Liver (tissue), 9 donors: ENCODE data around the gene ERAP2. TPM values are rescaled to one million over a fixed set of nuclear protein-coding genes. Genes with fewer than 3 reads are reported as not detected.

Experiments used
- DNase-seq: peaks from one replicate; pipeline ENCODE4 v3.0.0-alpha.2; 2017; ENCODE audit warnings: low spot score
- H3K27ac ChIP-seq, 2 donors: one replicate each; pipeline ENCODE4 v1.7.0; 2013; ENCODE audit warnings: inconsistent platforms in 2 of 2, low read length in 2 of 2, control low read depth in 1 of 2, low read depth in 1 of 2, mild to moderate bottlenecking in 1 of 2
- H3K27me3 ChIP-seq, 4 donors: one replicate each; pipeline versions ENCODE4 v1.6.1 to v1.7.0; 2013; ENCODE audit warnings: low read length in 3 of 4, inconsistent platforms in 1 of 4, mild to moderate bottlenecking in 1 of 4, moderate library complexity in 1 of 4; ENCODE audit not compliant: control insufficient read depth in 4 of 4, insufficient read depth in 4 of 4
- H3K36me3 ChIP-seq, 4 donors: one replicate each; pipeline versions ENCODE4 v1.6.1 to v1.7.0; 2013; ENCODE audit warnings: low read length in 3 of 4, mild to moderate bottlenecking in 3 of 4, low read depth in 1 of 4, moderate library complexity in 1 of 4; ENCODE audit not compliant: control insufficient read depth in 4 of 4, insufficient read depth in 3 of 4
- H3K4me1 ChIP-seq, 4 donors: one replicate each; pipeline versions ENCODE4 v1.6.1 to v1.7.0; 2013; ENCODE audit warnings: low read length in 3 of 4, mild to moderate bottlenecking in 3 of 4, moderate library complexity in 1 of 4; ENCODE audit not compliant: control insufficient read depth in 4 of 4, insufficient read depth in 4 of 4
- H3K4me3 ChIP-seq, 3 donors: one replicate each; pipeline versions ENCODE4 v1.6.1 to v1.7.0; 2013; ENCODE audit warnings: low read length in 3 of 3, control low read depth in 1 of 3, low read depth in 1 of 3, mild to moderate bottlenecking in 1 of 3
- H3K9ac ChIP-seq, 2 donors: one replicate each; pipeline ENCODE4 v1.7.0; 2013; ENCODE audit warnings: low read length in 2 of 2, mild to moderate bottlenecking in 2 of 2, moderate library complexity in 2 of 2, control low read depth in 1 of 2, low read depth in 1 of 2
- H3K9me3 ChIP-seq, 4 donors: one replicate each; pipeline versions ENCODE4 v1.6.1 to v1.7.0; 2013; ENCODE audit warnings: low read length in 3 of 4; ENCODE audit not compliant: control insufficient read depth in 4 of 4
- ATF3 ChIP-seq: IDR thresholded peaks from 2 replicates; pipeline ENCODE4 v1.6.1; 2016; ENCODE audit warnings: antibody characterized with exemption
- EGR1 ChIP-seq, 2 donors: IDR thresholded peaks; 2 replicates each; pipeline ENCODE4 v1.6.1; 2016 to 2018; ENCODE audit warnings: antibody characterized with exemption in 2 of 2, low read depth in 2 of 2
- FOXA1 ChIP-seq: IDR thresholded peaks from 2 replicates; pipeline ENCODE4 v1.6.1; 2016; ENCODE audit warnings: antibody characterized with exemption
- FOXA2 ChIP-seq: IDR thresholded peaks from 2 replicates; pipeline ENCODE4 v1.6.1; 2016; ENCODE audit warnings: antibody characterized with exemption
- GABPA ChIP-seq, 2 donors: IDR thresholded peaks in 1 of 2; conservative IDR thresholded peaks in 1 of 2; 2 replicates each; pipeline ENCODE4 v1.6.1; 2016; ENCODE audit warnings: antibody characterized with exemption in 2 of 2, mild to moderate bottlenecking in 1 of 2, moderate library complexity in 1 of 2
- HNF4A ChIP-seq, 2 donors: conservative IDR thresholded peaks; 2 replicates each; pipeline ENCODE4 v1.6.1; 2016; ENCODE audit warnings: antibody characterized with exemption in 2 of 2, mild to moderate bottlenecking in 2 of 2
- HNF4G ChIP-seq: IDR thresholded peaks from 2 replicates; pipeline ENCODE4 v1.6.1; 2016; ENCODE audit warnings: antibody characterized with exemption
- JUND ChIP-seq, 2 donors: IDR thresholded peaks; 2 replicates each; pipeline ENCODE4 v1.6.1; 2016; ENCODE audit warnings: antibody characterized with exemption in 2 of 2
- MAX ChIP-seq: IDR thresholded peaks from 2 replicates; pipeline ENCODE4 v1.6.1; 2016; ENCODE audit warnings: antibody characterized with exemption
- NR2F2 ChIP-seq: IDR thresholded peaks from 2 replicates; pipeline ENCODE4 v1.6.1; 2016; ENCODE audit warnings: antibody characterized with exemption
- RXRA ChIP-seq, 2 donors: IDR thresholded peaks; 2 replicates each; pipeline ENCODE4 v1.6.1; 2017 to 2018; ENCODE audit warnings: antibody characterized with exemption in 2 of 2, mild to moderate bottlenecking in 1 of 2
- SP1 ChIP-seq: IDR thresholded peaks from 2 replicates; pipeline ENCODE4 v1.6.1; 2018; ENCODE audit warnings: antibody characterized with exemption, mild to moderate bottlenecking
- ZBTB33 ChIP-seq: IDR thresholded peaks from 2 replicates; pipeline ENCODE4 v1.6.1; 2016; ENCODE audit warnings: antibody characterized with exemption
- WGBS: extraction: QIAGEN DNeasy Blood & Tissue Kit; methylation state at CpG from one replicate; pipeline ENCODE4 v1.1.7; 2013; 5-methylcytosine and 5-hydroxymethylcytosine counted together
- polyA plus RNA-seq, 2 donors: library from polyadenylated mRNA; stranded (reverse) in 1 of 2; unstranded in 1 of 2; fragments of 200-250 nt in 1 of 2; fragments of >200 nt in 1 of 2; fragmentation: Nextera tagmentation in 1 of 2; extraction: Ambion mirVana in 1 of 2; gene quantifications; one replicate each; pipeline versions ENCODE4 v1.2.1 to v1.2.3, GENCODE V29; 2013 to 2015
- total RNA-seq, 2 donors: library from RNA; depleted of rRNA; stranded (reverse); fragments of >200 nt; gene quantifications; one replicate each; pipeline ENCODE4 v1.2.3, GENCODE V29; 2014
- donor health status: healthy.
- donor health status: healthy.
- donor health status: healthy.
- donor health status: healthy.
- donor health status: healthy.

The ERAP2 gene
- total and polyA plus RNA-seq, 4 donors, result 1.8 to 15.5 (median 10.7) TPM

- WGBS, result 94% methylated on average over 2 of the region's 2 CpGs
- H3K36me3 ChIP-seq, result peaks cover 0 to 6% (median 2%) of the 10 kb centered on the region in 4 donors
- no peak overlapping the region for H3K27ac ChIP-seq
- H3K4me3 ChIP-seq, result no peak overlapping the region
- TF ChIP-seq SP1 (no peak), FOXA2 (no peak), FOXA1 (no peak), ATF3 (no peak), NR2F2 (no peak), JUND (IDR thresholded peaks at IDR 0.05) (no peak), HNF4A (conservative IDR thresholded peaks at IDR 0.05) (no peak)
- H3K9me3 ChIP-seq, result no peaks in the 10 kb centered on the region
- DNase-seq, result no peak
- H3K27me3 ChIP-seq, result no peaks in the 10 kb centered on the region
- H3K9ac ChIP-seq, result no peak overlapping the region
- H3K4me1 ChIP-seq, result peaks cover 0 to 15% (median 9%) of the 10 kb centered on the region in 4 donors
These were observed 34.8 kb downstream of the ERAP2 start for GRCh38 chr5:96911139-96911538.

- Histone ChIP-seq H3K4me3 (no peak overlapping the region), H3K9ac (no peak overlapping the region), H3K27ac (no peak overlapping the region), H3K9me3 (no peaks in the 10 kb centered on the region), H3K27me3 (no peaks in the 10 kb centered on the region), H3K36me3 (peaks cover 2 to 9% (median 4%) of the 10 kb centered on the region in 4 donors), H3K4me1 (peaks cover 0 to 15% (median 9%) of the 10 kb centered on the region in 4 donors)
- TF ChIP-seq FOXA2, result no peak
- TF ChIP-seq RXRA (IDR thresholded peaks at IDR 0.05), result peak in 1 of 2 donors; percentile 41
- peak; percentile 53 to 60 for TF ChIP-seq HNF4A (conservative IDR thresholded peaks at IDR 0.05)
- 30% methylated on average over 2 of the region's 2 CpGs for WGBS
- no peak for DNase-seq
These were observed 36.9 kb downstream of the ERAP2 start for GRCh38 chr5:96913233-96913632.

GRCh38 chr5:96919754-96920197, 43.5 kb downstream of the ERAP2 start:
- Histone ChIP-seq H3K27ac (no peak overlapping the region), H3K36me3 (peaks cover 2 to 7% (median 4%) of the 10 kb centered on the region in 4 donors), H3K4me3 (no peak overlapping the region), H3K27me3 (no peaks in the 10 kb centered on the region), H3K9me3 (no peaks in the 10 kb centered on the region), H3K9ac (no peak overlapping the region), H3K4me1 (no peaks in the 10 kb centered on the region)
- no peak for TF ChIP-seq JUND (IDR thresholded peaks at IDR 0.05)
- no peak for TF ChIP-seq HNF4A (conservative IDR thresholded peaks at IDR 0.05)
- no peak for TF ChIP-seq GABPA (IDR thresholded peaks at IDR 0.05 in 1 of 2, conservative IDR thresholded peaks at IDR 0.05 in 1 of 2)
- TF ChIP-seq NR2F2, result no peak
- TF ChIP-seq MAX, result no peak
- TF ChIP-seq HNF4G, result no peak
- no peak for TF ChIP-seq ZBTB33
- TF ChIP-seq FOXA1, result no peak
- no peak for TF ChIP-seq EGR1 (IDR thresholded peaks at IDR 0.05; ENCODE audit: low read depth in 2 of 2)
- TF ChIP-seq SP1, result no peak
- TF ChIP-seq FOXA2, result no peak
- DNase-seq, result no peak
- 87% methylated on average over 4 of the region's 4 CpGs for WGBS
